HG02852 (cell line): Measurements from ENCODE around the gene FAM216A.

Experiments used
- ATAC-seq: cut with Tn5 transposase; IDR thresholded peaks from one replicate; pipeline ENCODE4 v1.9.1; 2021; ENCODE audit warnings: mild to moderate bottlenecking, moderate library complexity; ENCODE audit not compliant: unreplicated experiment

FAM216A gene

DNA sequence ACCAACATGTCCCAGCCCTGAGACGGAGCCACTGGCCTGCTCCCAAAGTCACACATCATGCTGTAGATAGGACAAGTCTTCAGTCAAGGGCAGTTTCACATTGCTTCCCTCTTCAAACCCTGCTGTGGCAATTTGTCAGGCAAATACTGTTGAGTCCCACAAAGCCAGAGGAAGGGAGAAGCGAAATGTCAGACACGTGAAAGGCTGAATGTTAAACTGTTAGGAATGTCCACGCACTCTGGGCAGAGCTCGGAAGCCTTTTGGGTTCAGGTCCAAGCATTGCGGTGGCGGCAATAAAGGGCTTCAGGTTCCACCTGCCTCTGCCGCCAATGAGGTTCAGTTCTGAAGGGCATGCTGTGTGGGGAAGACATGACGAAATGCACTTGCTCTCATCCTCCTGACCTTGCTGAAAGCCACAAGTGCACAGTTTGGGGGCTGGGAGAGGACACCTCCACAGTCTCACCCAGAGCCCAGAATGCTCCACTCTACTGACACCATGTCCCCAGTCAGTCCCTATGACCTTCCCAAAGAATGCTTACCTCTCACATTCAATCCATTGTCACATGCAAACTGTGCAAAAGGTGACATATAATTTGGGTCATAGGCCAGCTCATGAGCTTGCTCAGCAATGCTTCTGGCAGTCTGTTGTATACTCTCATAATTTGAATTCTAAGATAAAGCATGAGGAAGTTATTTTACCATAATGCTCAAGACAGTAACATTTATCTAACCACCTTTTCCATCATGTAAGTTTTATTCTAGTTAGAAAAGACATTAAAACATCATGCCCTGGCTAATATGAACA, 69.2 kb downstream of the FAM216A start:
- ATAC-seq = no peak

- ATAC-seq = no peak
Measured at GRCh38 chr12:110538869-110539622, 70.4 kb downstream of the FAM216A start.
